Naive thymus-derived CD4-positive, alpha-beta T cell (primary cell): ENCODE measurements around the gene CNNM4. TPM values are rescaled to one million over a fixed set of nuclear protein-coding genes. Genes with fewer than 3 reads are reported as not detected.
A peak's percentile ranks its signal among the peaks of the same experiment; 100 is the strongest.
"Not testable (repeated sequence)": the region's sequence is repeated elsewhere in the genome, so short reads cannot be mapped to it uniquely, and the experiment has no call there.

Source experiments
- ATAC-seq: fragments of 150-1000 bp; cut with Tn5 transposase; 2 replicates; pipeline ENCODE4 v1.10.0; 2021; ENCODE audit warnings: mild to moderate bottlenecking, moderate library complexity
- CTCF ChIA-PET: fragments of 350-600 bp; sonication (Branson Sonifier 250); formaldehyde crosslinking; loops from one replicate; lab custom pipeline; 2021; ENCODE audit warnings: antibody characterized with exemption; lab: Charles Lee
- POLR2A ChIA-PET: fragments of 350-600 bp; sonication (Branson Sonifier 250); formaldehyde crosslinking; loops from one replicate; lab custom pipeline; 2021; ENCODE audit warnings: antibody characterized with exemption, inconsistent platforms; lab: Charles Lee
- DNase-seq, 9 donors: peaks; one replicate each; pipeline versions ENCODE4 v3.0.0 to v3.0.0-alpha.2; 2020 to 2022; ENCODE audit warnings: mixed read lengths in 1 of 9
- H3K27ac ChIP-seq: one replicate; pipeline ENCODE4 v1.7.0; 2013; ENCODE audit warnings: mild to moderate bottlenecking, low read depth, low read length, moderate library complexity
- H3K27me3 ChIP-seq, 2 donors: one replicate each; pipeline ENCODE4 v1.7.0; 2013; ENCODE audit warnings: low read length in 2 of 2, mild to moderate bottlenecking in 2 of 2, moderate library complexity in 2 of 2; ENCODE audit not compliant: control insufficient read depth in 2 of 2, insufficient read depth in 2 of 2
- H3K36me3 ChIP-seq, 3 experiments: 1 replicate in 2 of 3; 2 replicates in 1 of 3; pipeline ENCODE4 v1.7.0; 2013; ENCODE audit warnings: low read length in 3 of 3, mild to moderate bottlenecking in 3 of 3, moderate library complexity in 1 of 3; ENCODE audit not compliant: insufficient read depth in 3 of 3, control insufficient read depth in 2 of 3
- H3K4me1 ChIP-seq, 2 donors: one replicate each; pipeline ENCODE4 v1.7.0; 2013; ENCODE audit warnings: low read length in 2 of 2, mild to moderate bottlenecking in 2 of 2, moderate library complexity in 1 of 2; ENCODE audit not compliant: control insufficient read depth in 2 of 2, insufficient read depth in 2 of 2
- H3K4me3 ChIP-seq: 2 replicates; pipeline ENCODE4 v1.7.0; 2013; ENCODE audit warnings: mild to moderate bottlenecking, low read length
- H3K9me3 ChIP-seq, 3 experiments: 1 replicate in 2 of 3; 2 replicates in 1 of 3; pipeline ENCODE4 v1.7.0; 2013; ENCODE audit warnings: low read length in 3 of 3; ENCODE audit not compliant: control insufficient read depth in 2 of 3
- H3K27ac Mint-ChIP-seq, 9 donors: one replicate each; pipeline ENCODE4 v1.8.0; 2020 to 2022; ENCODE audit warnings: mixed read lengths in 9 of 9, mild to moderate bottlenecking in 8 of 9, moderate library complexity in 5 of 9, inconsistent platforms in 2 of 9
- H3K27me3 Mint-ChIP-seq, 5 donors: one replicate each; pipeline ENCODE4 v1.8.0; 2021 to 2022; ENCODE audit warnings: mixed read lengths in 5 of 5, mild to moderate bottlenecking in 1 of 5
- H3K36me3 Mint-ChIP-seq, 5 donors: one replicate each; pipeline ENCODE4 v1.8.0; 2020 to 2022; ENCODE audit warnings: mixed read lengths in 5 of 5, mild to moderate bottlenecking in 3 of 5, inconsistent platforms in 1 of 5
- H3K4me1 Mint-ChIP-seq, 7 donors: one replicate each; pipeline ENCODE4 v1.8.0; 2020 to 2022; ENCODE audit warnings: mixed read lengths in 7 of 7, mild to moderate bottlenecking in 3 of 7, inconsistent platforms in 1 of 7
- H3K4me3 Mint-ChIP-seq, 10 donors: one replicate each; pipeline ENCODE4 v1.8.0; 2020 to 2022; ENCODE audit warnings: mild to moderate bottlenecking in 10 of 10, mixed read lengths in 10 of 10, moderate library complexity in 6 of 10, inconsistent platforms in 2 of 10
- H3K9me3 Mint-ChIP-seq, 11 donors: one replicate each; pipeline ENCODE4 v1.8.0; 2020 to 2022; ENCODE audit warnings: mixed read lengths in 11 of 11, mild to moderate bottlenecking in 4 of 11, inconsistent platforms in 1 of 11, moderate library complexity in 1 of 11
- intact Hi-C, 2 donors: fragments of 100-400 bp; cut with micrococcal nuclease; formaldehyde crosslinking; loops; one replicate each; pipeline ENCODE4 v1.15.1; 2023
- polyA plus RNA-seq, 2 donors: library from polyadenylated mRNA; unstranded; fragments of 300-500 nt; fragmentation: Illumina TruSeq; gene quantifications; one replicate each; pipeline ENCODE4 v1.2.3, GENCODE V29; 2021
- total RNA-seq, 6 experiments: library from RNA in 5 of 6; stranded (reverse) in 5 of 6; gene quantifications; 1 replicate in 5 of 6; 2 replicates in 1 of 6; pipeline ENCODE4 v1.2.3 and lab custom pipeline; 2021 to 2026

CNNM4 gene
- total and polyA plus RNA-seq, 7 experiments from 2014 or later = 1.4 to 9.5 (median 5.1) TPM

- intact Hi-C loops = loop anchor here (1.0 to 10.0 kb wide), 8 partner anchors 15 to 442 kb away; partner anchors contain the start of genes CNNM4 (in 2 of the 2), KANSL3 (in 2 of the 2) and CNNM3 (in 1 of the 2)
- H3K4me1 ChIP-seq = peaks cover 10 to 20% of the 10 kb centered on the region in 2 donors
- Mint-ChIP-seq H3K36me3 (peaks cover 0 to 11% (median 4%) of the 10 kb centered on the region in 5 donors), H3K4me1 (peaks cover under 1 to 4% (median 2%) of the 10 kb centered on the region in 7 donors), H3K4me3 (no peak overlapping the region), H3K27me3 (no peaks in the 10 kb centered on the region), H3K9me3 (no peaks in the 10 kb centered on the region), H3K27ac (no peak overlapping the region)
- no peaks in the 10 kb centered on the region for H3K9me3 ChIP-seq
- CTCF ChIA-PET = interaction anchor here (0.6 to 2.5 kb wide), 7 partner anchors 12 to 458 kb away, joined by 3 to 12 read pairs (median 3); no protein-coding TSS in a partner anchor
- DNase-seq (peak; percentile 41 to 72 (median 63)), ATAC-seq (peak; percentile 94)
- POLR2A ChIA-PET = interaction anchor here (0.7 to 1.3 kb wide), 2 partner anchors 19 to 41 kb away, joined by 3 read pairs; partner anchors contain the start of gene CNNM4
- no peak overlapping the region for H3K27ac ChIP-seq
- H3K27me3 ChIP-seq = no peaks in the 10 kb centered on the region
- H3K4me3 ChIP-seq = no peak overlapping the region
- H3K36me3 ChIP-seq = peaks cover 0 to 35% (median 0%) of the 10 kb centered on the region in 3 experiments
Observed at GRCh38 chr2:96801005-96801785, 40.5 kb downstream of the CNNM4 start.

- Mint-ChIP-seq H3K4me1 (peaks cover 7 to 12% (median 10%) of the 10 kb centered on the region in 7 donors), H3K9me3 (peaks cover 0 to 3% (median 0%) of the 10 kb centered on the region in 11 donors), H3K36me3 (peaks cover 0 to 11% (median 6%) of the 10 kb centered on the region in 5 donors), H3K4me3 (no peak overlapping the region), H3K27me3 (no peaks in the 10 kb centered on the region), H3K27ac (no peak overlapping the region)
- H3K4me3 ChIP-seq = no peak overlapping the region
- DNase-seq (peak in 1 of 9 donors; percentile 40), ATAC-seq (no peak)
- no peaks in the 10 kb centered on the region for H3K9me3 ChIP-seq
- H3K36me3 ChIP-seq = peaks cover 0 to 33% (median 0%) of the 10 kb centered on the region in 3 experiments
- peaks cover 17 to 26% of the 10 kb centered on the region in 2 donors for H3K4me1 ChIP-seq
- ChIA-PET CTCF (interaction anchor here (0.5 to 1.1 kb wide), 7 partner anchors 11 to 458 kb away, joined by 3 to 7 read pairs (median 5); no protein-coding TSS in a partner anchor), POLR2A (interaction anchor here (0.6 to 1.7 kb wide), 2 partner anchors 14 to 16 kb away, joined by 3 to 7 read pairs; partner anchors contain the start of gene CNNM3)
- no peak overlapping the region for H3K27ac ChIP-seq
- H3K27me3 ChIP-seq = no peaks in the 10 kb centered on the region
- intact Hi-C loops = loop anchor here (1.0 to 10.0 kb wide), 8 partner anchors 14 to 443 kb away; partner anchors contain the start of genes CNNM4 (in 2 of the 2), KANSL3 (in 2 of the 2) and CNNM3 (in 1 of the 2)
Observed at GRCh38 chr2:96801786-96802595, 41.3 kb downstream of the CNNM4 start.

GRCh38 chr2:96802721-96803120 lies 42.0 kb downstream of the CNNM4 start:
- ChIA-PET CTCF (interaction anchor here (0.5 to 1.1 kb wide), 4 partner anchors 11 to 156 kb away, joined by 3 to 7 read pairs (median 5); no protein-coding TSS in a partner anchor), POLR2A (interaction anchor here (0.6 to 1.7 kb wide), 3 partner anchors 11 to 15 kb away, joined by 3 to 7 read pairs (median 3); partner anchors contain the start of gene CNNM3)
- intact Hi-C loops = loop anchor here (5.0 to 10.0 kb wide), 2 partner anchors 40 to 198 kb away; partner anchors contain the start of gene CNNM4 (in 1 of the 2)
- Mint-ChIP-seq H3K27me3 (no peaks in the 10 kb centered on the region), H3K36me3 (peaks cover 0 to 11% (median 6%) of the 10 kb centered on the region in 5 donors), H3K9me3 (peaks cover 0 to 3% (median 0%) of the 10 kb centered on the region in 11 donors), H3K27ac (peak overlapping the region in 1 of 9 donors; percentile 58), H3K4me1 (peaks cover 12 to 17% (median 14%) of the 10 kb centered on the region in 7 donors), H3K4me3 (no peak overlapping the region)
- peaks cover 24 to 29% of the 10 kb centered on the region in 2 donors for H3K4me1 ChIP-seq
- H3K27me3 ChIP-seq = no peaks in the 10 kb centered on the region
- H3K9me3 ChIP-seq = no peaks in the 10 kb centered on the region
- H3K27ac ChIP-seq = no peak overlapping the region
- no peak overlapping the region for H3K4me3 ChIP-seq
- H3K36me3 ChIP-seq = peaks cover 0 to 26% (median 0%) of the 10 kb centered on the region in 3 experiments
- ATAC-seq = no peak
- no peak for DNase-seq

GRCh38 chr2:96804986-96805385 lies 44.3 kb downstream of the CNNM4 start:
- no peaks in the 10 kb centered on the region for H3K27me3 ChIP-seq
- H3K4me1 ChIP-seq = peaks cover 29 to 30% of the 10 kb centered on the region in 2 donors
- H3K9me3 ChIP-seq = no peaks in the 10 kb centered on the region
- no peak for DNase-seq
- peaks cover 0 to 7% (median 0%) of the 10 kb centered on the region in 3 experiments for H3K36me3 ChIP-seq
- H3K36me3 Mint-ChIP-seq = peaks cover 0 to 12% (median 4%) of the 10 kb centered on the region in 5 donors
- ATAC-seq = no peak
- H3K4me3 Mint-ChIP-seq = no peak overlapping the region
- peaks cover 0 to 3% (median 0%) of the 10 kb centered on the region in 11 donors for H3K9me3 Mint-ChIP-seq
- CTCF ChIA-PET = interaction anchor here (0.7 kb wide), 1 partner anchor 31 kb away, joined by 3 read pairs; no protein-coding TSS in a partner anchor
- H3K4me3 ChIP-seq = no peak overlapping the region
- POLR2A ChIA-PET = interaction anchor here (0.7 to 4.0 kb wide), 3 partner anchors 12 to 268 kb away, joined by 3 to 35 read pairs (median 6); partner anchors contain the start of gene CNNM3
- intact Hi-C loops = loop anchor here (5.0 to 10.0 kb wide), 2 partner anchors 43 to 200 kb away; partner anchors contain the start of gene CNNM4 (in 1 of the 2)
- H3K4me1 Mint-ChIP-seq = peaks cover 12 to 24% (median 20%) of the 10 kb centered on the region in 7 donors
- H3K27ac Mint-ChIP-seq = peak overlapping the region in 5 of 9 donors; percentile 38 to 56 (median 48)
- no peaks in the 10 kb centered on the region for H3K27me3 Mint-ChIP-seq
- no peak overlapping the region for H3K27ac ChIP-seq

- Mint-ChIP-seq H3K4me3 (peak overlapping the region in 6 of 10 donors; percentile 70 to 96 (median 80)), H3K36me3 (peaks cover 0 to 15% (median 4%) of the 10 kb centered on the region in 5 donors), H3K4me1 (peaks cover 14 to 25% (median 20%) of the 10 kb centered on the region in 7 donors), H3K27ac (peak overlapping the region; percentile 91 to 99 (median 98))
- not testable (repeated sequence) for H3K36me3 ChIP-seq, H3K27me3 Mint-ChIP-seq, ATAC-seq, H3K9me3 ChIP-seq, DNase-seq, H3K27me3 ChIP-seq, H3K9me3 Mint-ChIP-seq
- Histone ChIP-seq H3K4me1 (peaks cover 25 to 30% of the 10 kb centered on the region in 2 donors), H3K4me3 (peak overlapping the region; percentile 15), H3K27ac (peak overlapping the region; percentile 51)
- POLR2A ChIA-PET = interaction anchor here (0.8 to 4.0 kb wide), 8 partner anchors 11 to 266 kb away, joined by 3 to 35 read pairs (median 4); partner anchors contain the start of genes CNNM3 and CNNM4
- intact Hi-C loops = loop anchor here in 1 of 2 donors (1.0 to 10.0 kb wide), 2 partner anchors 10 to 201 kb away; partner anchors contain the start of gene CNNM3
- CTCF ChIA-PET = interaction anchor here (0.9 kb wide), 1 partner anchor 45 kb away, joined by 3 read pairs; no protein-coding TSS in a partner anchor
Observed at GRCh38 chr2:96805946-96806345, 45.2 kb downstream of the CNNM4 start.
